ENCODE measurements around the gene P2RY2.

The P2RY2 gene

DNA sequence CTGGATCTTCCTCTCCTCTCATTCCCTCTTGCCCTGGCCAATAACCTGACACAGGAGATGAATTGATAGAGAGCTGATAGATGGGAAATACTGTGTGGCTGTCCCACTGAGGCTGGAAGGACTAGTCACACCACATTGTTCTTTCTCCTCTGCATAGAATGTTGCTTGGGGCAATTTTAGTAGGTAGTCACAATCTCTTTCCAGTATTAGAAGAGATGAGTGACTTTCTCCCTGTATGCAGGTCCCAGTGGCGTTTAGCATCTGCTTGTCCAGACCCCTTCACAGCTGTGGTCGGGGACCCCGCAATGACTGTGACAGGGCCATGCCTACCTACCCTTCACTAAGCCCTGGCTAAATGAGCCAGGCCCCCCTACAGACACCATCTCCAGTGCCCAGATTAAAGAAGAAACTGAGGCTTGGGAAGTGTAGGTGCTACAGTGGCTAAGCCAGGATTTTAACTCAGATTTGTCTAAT lies 24.0 kb upstream of the P2RY2 start:
- no peak for TF ChIP-seq TCF4 (CRISPR knock-in tag; IDR thresholded peaks at IDR 0.05; ENCODE audit: borderline replicate concordance)
- TF ChIP-seq, protein P1, sequence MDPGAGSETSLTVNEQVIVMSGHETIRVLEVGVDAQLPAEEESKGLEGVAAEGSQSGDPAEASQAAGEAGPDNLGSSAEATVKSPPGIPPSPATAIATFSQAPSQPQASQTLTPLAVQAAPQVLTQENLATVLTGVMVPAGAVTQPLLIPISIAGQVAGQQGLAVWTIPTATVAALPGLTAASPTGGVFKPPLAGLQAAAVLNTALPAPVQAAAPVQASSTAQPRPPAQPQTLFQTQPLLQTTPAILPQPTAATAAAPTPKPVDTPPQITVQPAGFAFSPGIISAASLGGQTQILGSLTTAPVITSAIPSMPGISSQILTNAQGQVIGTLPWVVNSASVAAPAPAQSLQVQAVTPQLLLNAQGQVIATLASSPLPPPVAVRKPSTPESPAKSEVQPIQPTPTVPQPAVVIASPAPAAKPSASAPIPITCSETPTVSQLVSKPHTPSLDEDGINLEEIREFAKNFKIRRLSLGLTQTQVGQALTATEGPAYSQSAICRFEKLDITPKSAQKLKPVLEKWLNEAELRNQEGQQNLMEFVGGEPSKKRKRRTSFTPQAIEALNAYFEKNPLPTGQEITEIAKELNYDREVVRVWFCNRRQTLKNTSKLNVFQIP (CRISPR knock-in tag; IDR thresholded peaks at IDR 0.05; ENCODE audit: borderline replicate concordance, low read depth): no peak
- TF ChIP-seq TOX (CRISPR knock-in tag; IDR thresholded peaks at IDR 0.05; ENCODE audit: borderline replicate concordance): no peak
- TF ChIP-seq ESRRG (CRISPR knock-in tag; IDR thresholded peaks at IDR 0.05): no peak
- TF ChIP-seq ISL1 (CRISPR knock-in tag; IDR thresholded peaks at IDR 0.05): no peak
- no peak for TF ChIP-seq RARB (CRISPR knock-in tag; IDR thresholded peaks at IDR 0.05)
- TF ChIP-seq ZNF565 (CRISPR knock-in tag; conservative IDR thresholded peaks at IDR 0.05; ENCODE audit: low read depth): no peak
- no peak for TF ChIP-seq CSDC2 (CRISPR knock-in tag; IDR thresholded peaks at IDR 0.05)
- no peak for TF ChIP-seq SNAI2 (CRISPR knock-in tag; IDR thresholded peaks at IDR 0.05)
- no peak for TF ChIP-seq ZFP30 (CRISPR knock-in tag; IDR thresholded peaks at IDR 0.05)
- no peak for TF ChIP-seq PPARA (CRISPR knock-in tag; IDR thresholded peaks at IDR 0.05; ENCODE audit: borderline replicate concordance)
- TF ChIP-seq, protein P2, sequence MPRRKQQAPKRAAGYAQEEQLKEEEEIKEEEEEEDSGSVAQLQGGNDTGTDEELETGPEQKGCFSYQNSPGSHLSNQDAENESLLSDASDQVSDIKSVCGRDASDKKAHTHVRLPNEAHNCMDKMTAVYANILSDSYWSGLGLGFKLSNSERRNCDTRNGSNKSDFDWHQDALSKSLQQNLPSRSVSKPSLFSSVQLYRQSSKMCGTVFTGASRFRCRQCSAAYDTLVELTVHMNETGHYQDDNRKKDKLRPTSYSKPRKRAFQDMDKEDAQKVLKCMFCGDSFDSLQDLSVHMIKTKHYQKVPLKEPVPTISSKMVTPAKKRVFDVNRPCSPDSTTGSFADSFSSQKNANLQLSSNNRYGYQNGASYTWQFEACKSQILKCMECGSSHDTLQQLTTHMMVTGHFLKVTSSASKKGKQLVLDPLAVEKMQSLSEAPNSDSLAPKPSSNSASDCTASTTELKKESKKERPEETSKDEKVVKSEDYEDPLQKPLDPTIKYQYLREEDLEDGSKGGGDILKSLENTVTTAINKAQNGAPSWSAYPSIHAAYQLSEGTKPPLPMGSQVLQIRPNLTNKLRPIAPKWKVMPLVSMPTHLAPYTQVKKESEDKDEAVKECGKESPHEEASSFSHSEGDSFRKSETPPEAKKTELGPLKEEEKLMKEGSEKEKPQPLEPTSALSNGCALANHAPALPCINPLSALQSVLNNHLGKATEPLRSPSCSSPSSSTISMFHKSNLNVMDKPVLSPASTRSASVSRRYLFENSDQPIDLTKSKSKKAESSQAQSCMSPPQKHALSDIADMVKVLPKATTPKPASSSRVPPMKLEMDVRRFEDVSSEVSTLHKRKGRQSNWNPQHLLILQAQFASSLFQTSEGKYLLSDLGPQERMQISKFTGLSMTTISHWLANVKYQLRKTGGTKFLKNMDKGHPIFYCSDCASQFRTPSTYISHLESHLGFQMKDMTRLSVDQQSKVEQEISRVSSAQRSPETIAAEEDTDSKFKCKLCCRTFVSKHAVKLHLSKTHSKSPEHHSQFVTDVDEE (CRISPR knock-in tag; IDR thresholded peaks at IDR 0.05): no peak
- TF ChIP-seq, protein P3, sequence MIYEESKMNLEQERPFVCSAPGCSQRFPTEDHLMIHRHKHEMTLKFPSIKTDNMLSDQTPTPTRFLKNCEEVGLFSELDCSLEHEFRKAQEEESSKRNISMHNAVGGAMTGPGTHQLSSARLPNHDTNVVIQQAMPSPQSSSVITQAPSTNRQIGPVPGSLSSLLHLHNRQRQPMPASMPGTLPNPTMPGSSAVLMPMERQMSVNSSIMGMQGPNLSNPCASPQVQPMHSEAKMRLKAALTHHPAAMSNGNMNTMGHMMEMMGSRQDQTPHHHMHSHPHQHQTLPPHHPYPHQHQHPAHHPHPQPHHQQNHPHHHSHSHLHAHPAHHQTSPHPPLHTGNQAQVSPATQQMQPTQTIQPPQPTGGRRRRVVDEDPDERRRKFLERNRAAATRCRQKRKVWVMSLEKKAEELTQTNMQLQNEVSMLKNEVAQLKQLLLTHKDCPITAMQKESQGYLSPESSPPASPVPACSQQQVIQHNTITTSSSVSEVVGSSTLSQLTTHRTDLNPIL (CRISPR knock-in tag; IDR thresholded peaks at IDR 0.05; ENCODE audit: low read depth): no peak
- TF ChIP-seq OSR1 (CRISPR knock-in tag; IDR thresholded peaks at IDR 0.05): no peak
- no peak for TF ChIP-seq GLIS3 (CRISPR knock-in tag; IDR thresholded peaks at IDR 0.05)
- TF ChIP-seq, protein P4, sequence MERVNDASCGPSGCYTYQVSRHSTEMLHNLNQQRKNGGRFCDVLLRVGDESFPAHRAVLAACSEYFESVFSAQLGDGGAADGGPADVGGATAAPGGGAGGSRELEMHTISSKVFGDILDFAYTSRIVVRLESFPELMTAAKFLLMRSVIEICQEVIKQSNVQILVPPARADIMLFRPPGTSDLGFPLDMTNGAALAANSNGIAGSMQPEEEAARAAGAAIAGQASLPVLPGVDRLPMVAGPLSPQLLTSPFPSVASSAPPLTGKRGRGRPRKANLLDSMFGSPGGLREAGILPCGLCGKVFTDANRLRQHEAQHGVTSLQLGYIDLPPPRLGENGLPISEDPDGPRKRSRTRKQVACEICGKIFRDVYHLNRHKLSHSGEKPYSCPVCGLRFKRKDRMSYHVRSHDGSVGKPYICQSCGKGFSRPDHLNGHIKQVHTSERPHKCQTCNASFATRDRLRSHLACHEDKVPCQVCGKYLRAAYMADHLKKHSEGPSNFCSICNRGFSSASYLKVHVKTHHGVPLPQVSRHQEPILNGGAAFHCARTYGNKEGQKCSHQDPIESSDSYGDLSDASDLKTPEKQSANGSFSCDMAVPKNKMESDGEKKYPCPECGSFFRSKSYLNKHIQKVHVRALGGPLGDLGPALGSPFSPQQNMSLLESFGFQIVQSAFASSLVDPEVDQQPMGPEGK (CRISPR knock-in tag; IDR thresholded peaks at IDR 0.05; ENCODE audit: borderline replicate concordance): no peak
- no peak for TF ChIP-seq BACH2 (CRISPR knock-in tag; IDR thresholded peaks at IDR 0.05; ENCODE audit: borderline replicate concordance)
- TF ChIP-seq, protein P5, sequence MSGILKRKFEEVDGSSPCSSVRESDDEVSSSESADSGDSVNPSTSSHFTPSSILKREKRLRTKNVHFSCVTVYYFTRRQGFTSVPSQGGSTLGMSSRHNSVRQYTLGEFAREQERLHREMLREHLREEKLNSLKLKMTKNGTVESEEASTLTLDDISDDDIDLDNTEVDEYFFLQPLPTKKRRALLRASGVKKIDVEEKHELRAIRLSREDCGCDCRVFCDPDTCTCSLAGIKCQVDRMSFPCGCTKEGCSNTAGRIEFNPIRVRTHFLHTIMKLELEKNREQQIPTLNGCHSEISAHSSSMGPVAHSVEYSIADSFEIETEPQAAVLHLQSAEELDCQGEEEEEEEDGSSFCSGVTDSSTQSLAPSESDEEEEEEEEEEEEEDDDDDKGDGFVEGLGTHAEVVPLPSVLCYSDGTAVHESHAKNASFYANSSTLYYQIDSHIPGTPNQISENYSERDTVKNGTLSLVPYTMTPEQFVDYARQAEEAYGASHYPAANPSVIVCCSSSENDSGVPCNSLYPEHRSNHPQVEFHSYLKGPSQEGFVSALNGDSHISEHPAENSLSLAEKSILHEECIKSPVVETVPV (CRISPR knock-in tag; IDR thresholded peaks at IDR 0.05): no peak
- no peak for TF ChIP-seq ARNTL (CRISPR knock-in tag; IDR thresholded peaks at IDR 0.05; ENCODE audit: borderline replicate concordance, low read depth)
- no peak for ATAC-seq

DNA sequence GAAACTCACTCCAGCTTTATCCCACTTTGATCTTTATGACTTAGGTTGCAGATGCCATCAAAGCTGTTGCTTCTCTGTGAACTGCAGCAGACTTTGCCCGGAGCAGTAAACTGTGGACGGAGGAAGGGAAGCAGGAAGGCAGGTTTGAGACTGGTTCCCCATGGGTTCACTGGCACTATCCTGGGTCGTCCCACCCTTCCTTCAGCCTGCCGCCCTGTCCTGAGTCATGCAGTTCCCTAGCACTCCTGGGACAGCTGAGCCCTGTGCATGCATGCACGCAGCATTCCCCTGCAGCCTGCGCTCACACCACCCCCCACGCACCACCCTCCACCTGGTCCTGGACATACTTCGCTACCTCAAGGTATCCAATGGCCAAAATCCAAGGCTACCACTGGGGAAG lies 23.5 kb upstream of the P2RY2 start:
- ATAC-seq: no peak
- TF ChIP-seq, protein P5 (CRISPR knock-in tag; IDR thresholded peaks at IDR 0.05): no peak
- TF ChIP-seq, protein P2 (CRISPR knock-in tag; IDR thresholded peaks at IDR 0.05): no peak
- TF ChIP-seq ARNTL (CRISPR knock-in tag; IDR thresholded peaks at IDR 0.05; ENCODE audit: borderline replicate concordance, low read depth): no peak
- TF ChIP-seq ZC3H10 (CRISPR knock-in tag; IDR thresholded peaks at IDR 0.05): no peak
